ENCODE data around the gene ADPRHL1.

The ADPRHL1 gene

DNA sequence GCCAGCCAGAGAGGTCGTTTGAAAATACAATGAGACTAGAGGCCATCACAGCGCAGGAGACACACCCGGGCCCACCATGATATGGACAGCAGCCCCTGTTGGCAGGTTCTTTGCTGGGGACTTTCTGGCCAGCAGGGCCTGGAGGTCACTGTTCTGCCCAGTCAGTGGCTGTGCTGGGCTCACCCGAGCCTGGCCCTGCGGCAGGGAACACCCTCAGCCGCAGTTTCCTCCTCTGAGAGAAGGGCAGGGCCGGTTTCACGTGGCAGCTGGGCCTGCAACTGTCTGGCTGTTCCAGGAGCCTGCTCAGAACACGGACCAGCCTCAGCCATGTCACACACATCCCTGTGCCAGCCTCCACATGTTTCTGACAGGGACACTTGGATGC lies 39.4 kb downstream of the ADPRHL1 start:
- DNase-seq = no peak

- no peak for DNase-seq
Measured at GRCh38 chr13:113413178-113413897, 40.0 kb downstream of the ADPRHL1 start.

DNA sequence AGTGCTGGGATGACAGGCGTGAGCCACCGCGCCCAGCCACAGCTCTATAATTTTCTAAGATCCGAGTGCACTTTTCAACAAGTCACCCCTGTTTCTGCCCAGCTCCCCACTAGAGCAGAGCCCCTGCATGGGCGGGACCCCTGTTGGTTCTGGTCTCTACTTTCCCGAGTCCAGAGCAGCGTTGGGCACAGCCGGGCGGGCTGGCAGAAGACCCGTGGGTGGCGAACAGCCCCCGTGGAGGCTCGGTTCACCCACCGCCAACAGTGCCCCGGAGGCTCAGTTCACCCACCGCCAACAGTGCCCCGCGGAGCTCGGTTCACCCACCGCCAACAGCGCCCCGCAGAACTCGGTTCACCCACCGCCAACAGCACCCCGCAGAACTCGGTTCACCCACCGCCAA lies 40.8 kb downstream of the ADPRHL1 start:
- no peak for DNase-seq

DNA sequence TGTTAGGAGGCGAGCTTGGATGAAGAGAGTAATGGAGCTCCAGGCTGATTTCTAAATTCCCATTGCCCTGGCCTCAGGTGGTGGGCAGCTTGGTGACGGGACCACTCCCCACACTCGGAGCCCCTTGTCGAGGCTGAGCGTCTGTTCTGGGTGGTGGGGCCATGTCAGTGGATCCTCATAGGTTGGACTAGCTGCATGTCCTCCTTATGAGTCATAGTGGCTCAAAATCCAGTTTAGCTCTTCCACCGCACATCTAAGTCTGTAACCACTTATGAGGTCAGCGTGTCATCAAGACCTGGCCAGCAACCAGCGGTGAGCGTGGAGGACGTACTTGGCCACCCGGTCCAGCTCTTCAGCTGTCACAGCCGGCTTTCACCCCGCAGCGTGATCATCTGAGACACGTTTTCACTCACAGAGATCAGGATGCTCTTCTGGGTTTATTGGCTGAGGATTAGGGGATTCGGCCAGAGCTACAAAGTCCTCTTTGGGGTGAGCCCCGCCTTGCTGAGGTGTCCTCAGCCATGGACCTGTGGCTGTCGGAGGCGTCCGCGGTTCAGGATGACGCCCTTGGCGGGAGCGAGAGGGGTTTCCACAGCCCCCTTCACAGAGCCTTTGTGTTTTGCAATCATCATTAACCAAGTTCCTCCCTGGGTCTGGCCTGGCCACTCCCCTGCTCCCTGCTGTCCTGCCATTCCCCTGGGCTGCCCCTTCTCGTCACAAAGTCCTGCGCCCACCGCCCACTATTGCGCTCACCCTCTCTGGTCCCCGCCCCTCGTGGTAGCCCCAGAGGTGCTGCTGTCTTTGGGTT lies 41.9 kb downstream of the ADPRHL1 start:
- no peak for DNase-seq

DNA sequence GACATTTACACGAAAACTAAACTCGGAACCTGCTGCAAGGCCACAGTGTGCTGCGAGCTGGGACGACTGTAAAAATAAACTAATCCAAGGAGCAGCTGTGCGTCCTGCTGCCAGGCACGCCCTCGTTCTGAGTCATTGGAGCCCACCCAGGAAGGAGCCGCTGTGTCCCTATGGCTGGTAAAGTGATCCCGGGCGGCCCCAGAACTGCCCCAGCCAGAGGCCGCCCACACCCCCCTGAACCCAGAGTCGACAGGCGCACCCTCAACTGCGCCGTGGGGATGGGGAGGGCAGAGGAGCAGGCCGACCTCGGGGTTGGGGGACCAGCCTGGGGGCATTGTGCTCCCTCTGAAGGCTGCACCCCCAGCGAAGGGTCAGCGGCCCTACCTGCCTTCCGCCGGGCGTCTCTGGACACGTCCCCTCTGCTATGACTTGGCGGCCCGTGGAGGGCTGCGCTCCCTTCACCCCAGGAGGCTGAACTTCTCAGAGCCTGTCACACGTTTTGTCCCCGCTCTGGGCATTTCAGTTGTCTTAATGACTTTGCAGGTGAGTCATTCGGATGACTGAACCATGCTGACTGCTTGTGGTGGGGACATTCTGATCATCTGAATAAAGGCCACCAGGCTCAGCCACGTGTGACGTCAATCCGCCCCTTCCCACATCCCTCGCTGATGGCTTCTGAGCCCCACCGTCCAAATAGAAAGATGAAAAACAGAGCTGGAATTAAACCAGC lies 42.7 kb downstream of the ADPRHL1 start:
- DNase-seq = no peak

- no peak for DNase-seq
Measured at GRCh38 chr13:113408562-113408961, 44.7 kb downstream of the ADPRHL1 start.

- no peak for DNase-seq
Measured at GRCh38 chr13:113407531-113408393, 45.5 kb downstream of the ADPRHL1 start.

DNA sequence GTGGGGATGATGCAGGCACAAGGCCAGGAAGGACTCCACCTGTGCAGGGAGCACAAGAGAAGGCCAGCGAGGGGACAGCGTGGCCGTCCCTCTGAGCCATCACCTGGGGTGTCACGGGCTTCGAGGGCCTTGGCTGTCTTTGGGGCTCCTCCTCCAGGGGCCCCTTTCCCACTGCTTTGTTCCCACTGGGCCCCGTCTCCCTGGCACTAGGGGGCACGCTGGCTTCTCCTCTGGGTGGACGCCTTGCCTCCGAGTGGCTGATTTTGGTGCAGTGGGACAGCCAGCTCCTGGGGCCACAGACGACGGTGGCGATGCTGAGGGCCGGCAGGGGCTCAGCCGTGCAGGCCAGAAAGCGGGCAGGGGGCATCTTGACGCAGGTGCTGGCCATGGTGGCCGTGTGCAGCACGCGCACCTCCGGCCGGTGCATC lies 46.2 kb downstream of the ADPRHL1 start:
- DNase-seq = no peak

- DNase-seq = no peak
Measured at GRCh38 chr13:113406321-113407102, 46.8 kb downstream of the ADPRHL1 start.

DNA sequence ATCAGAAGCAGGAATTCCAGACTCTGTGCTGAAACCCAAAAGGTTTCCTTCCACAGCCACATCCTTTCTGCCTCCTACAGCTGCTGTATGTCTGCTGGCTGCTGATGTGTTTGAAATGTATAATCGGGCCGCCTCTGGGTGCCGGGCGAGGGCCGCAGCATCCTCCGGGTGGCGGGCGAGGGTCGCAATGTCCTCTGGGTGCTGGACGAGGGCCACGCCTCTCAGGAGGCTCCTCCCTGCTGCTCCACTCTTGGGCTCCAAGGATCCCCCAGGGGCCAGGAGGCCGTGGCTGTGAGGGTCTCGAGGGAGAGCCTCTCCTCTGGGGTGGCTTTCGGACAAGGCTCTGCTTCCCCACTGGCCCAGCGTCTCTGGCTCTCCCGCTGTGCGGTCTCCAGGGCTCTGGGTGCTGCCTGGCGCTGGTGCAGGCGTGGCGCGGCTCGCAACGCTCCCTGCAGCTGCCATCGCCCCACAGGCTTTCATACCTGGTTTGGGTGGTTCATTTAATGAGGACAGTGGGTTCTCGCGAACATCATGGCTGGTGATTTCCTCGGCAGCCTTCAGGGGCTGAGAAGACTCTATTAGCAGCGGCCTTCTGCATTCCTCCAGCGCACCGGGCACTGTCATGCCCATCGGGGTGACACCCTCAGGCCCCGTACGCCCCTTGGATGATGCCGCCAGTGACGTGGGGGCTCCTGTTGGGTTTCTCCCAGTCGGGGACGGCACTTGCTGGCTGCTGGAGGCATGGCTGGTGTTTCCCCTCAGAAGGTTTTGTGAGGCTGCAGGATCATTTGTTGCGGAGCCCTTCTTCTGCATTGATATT lies 47.6 kb downstream of the ADPRHL1 start:
- DNase-seq = no peak

- DNase-seq = no peak
Measured at GRCh38 chr13:113404723-113405471, 48.4 kb downstream of the ADPRHL1 start.

DNA sequence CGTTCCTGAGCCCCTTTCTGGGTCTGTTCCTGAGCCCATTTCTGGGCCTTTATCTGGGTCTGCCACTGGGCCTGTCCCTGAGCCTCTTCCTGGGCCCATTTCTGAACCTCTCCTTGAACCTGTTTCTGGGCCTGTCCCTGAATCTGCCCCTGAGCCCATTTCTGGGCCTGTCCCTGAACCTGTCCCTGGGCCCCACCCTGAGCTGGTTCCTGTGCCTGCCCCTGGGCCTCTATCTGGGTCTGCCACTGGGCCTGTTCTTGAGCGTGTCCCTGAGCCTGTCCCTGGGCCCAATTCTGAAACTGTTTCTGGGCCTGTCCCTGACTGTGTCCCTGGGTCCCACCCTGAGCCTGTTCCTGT lies 48.9 kb downstream of the ADPRHL1 start:
- no peak for DNase-seq

- DNase-seq = no peak
Measured at GRCh38 chr13:113403255-113404104, 49.8 kb downstream of the ADPRHL1 start.

GRCh38 chr13:113402471-113403254 lies 50.6 kb downstream of the ADPRHL1 start:
- no peak for DNase-seq

GRCh38 chr13:113401452-113402415 lies 51.6 kb downstream of the ADPRHL1 start:
- DNase-seq = no peak

GRCh38 chr13:113400621-113401451 lies 52.5 kb downstream of the ADPRHL1 start:
- no peak for DNase-seq

All from CD4-positive, alpha-beta T cell treated with Interleukin-4 for 4 hours (primary cell).